ENCODE measurements around the gene CCDC70.

Gene CCDC70

DNA sequence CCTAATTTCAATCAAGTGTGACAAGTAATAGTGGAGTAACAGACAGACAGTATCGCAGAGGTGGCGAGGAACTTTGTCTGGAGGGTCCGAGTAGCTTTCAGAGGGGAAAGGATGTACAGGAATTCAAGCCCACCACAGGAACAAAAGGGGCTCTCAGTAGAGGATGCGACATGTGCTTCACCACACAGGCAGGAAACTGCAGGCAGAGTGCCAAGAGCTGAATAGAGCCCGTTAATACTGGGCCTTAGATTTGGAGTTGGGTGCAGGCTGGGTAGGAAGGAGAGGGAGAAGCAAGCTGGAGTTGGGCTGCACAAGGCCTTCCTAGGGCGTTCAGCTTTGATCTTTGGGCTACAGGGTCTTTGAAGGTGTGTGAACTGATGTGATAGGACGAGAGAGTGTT lies 1.2 kb downstream of the CCDC70 start:
- WGBS (ENCODE audit: insufficient coverage, insufficient read length) = no CpG with 5 or more reads among the region's 7 CpGs
- no peak overlapping the region for H3K27ac ChIP-seq (ENCODE audit: low read length)

GRCh38 chr13:51865838-51866237 lies 4.1 kb downstream of the CCDC70 start:
- no peak overlapping the region for H3K27ac ChIP-seq (ENCODE audit: low read length)
- no peaks in the 10 kb centered on the region for H3K4me1 ChIP-seq (ENCODE audit: control insufficient read depth, insufficient read depth, low read length)
- no CpG with 5 or more reads among the region's 7 CpGs for WGBS (ENCODE audit: insufficient coverage, insufficient read length)
- no peaks in the 10 kb centered on the region for H3K9me3 ChIP-seq (ENCODE audit: control insufficient read depth, insufficient read depth, low read length)
- no peak for DNase-seq (ENCODE audit: low read depth, low spot score)
- no peaks in the 10 kb centered on the region for H3K27me3 ChIP-seq (ENCODE audit: control insufficient read depth, insufficient read depth, low read length)
- no peaks in the 10 kb centered on the region for H3K36me3 ChIP-seq (ENCODE audit: control insufficient read depth, insufficient read depth, low read length)
- no peak overlapping the region for H3K4me3 ChIP-seq (ENCODE audit: low read length)

More for the DNA sequence above, 1.2 kb downstream of the CCDC70 start:
- Histone ChIP-seq H3K4me1 (ENCODE audit: control insufficient read depth, insufficient read depth, low read length) (no peaks in the 10 kb centered on the region), H3K27me3 (ENCODE audit: control insufficient read depth, insufficient read depth, low read length) (no peaks in the 10 kb centered on the region), H3K9me3 (ENCODE audit: control insufficient read depth, insufficient read depth, low read length) (no peaks in the 10 kb centered on the region), H3K4me3 (ENCODE audit: low read length) (no peak overlapping the region), H3K36me3 (ENCODE audit: control insufficient read depth, insufficient read depth, low read length) (no peaks in the 10 kb centered on the region)
- DNase-seq (ENCODE audit: low read depth, low spot score) = no peak

DNA sequence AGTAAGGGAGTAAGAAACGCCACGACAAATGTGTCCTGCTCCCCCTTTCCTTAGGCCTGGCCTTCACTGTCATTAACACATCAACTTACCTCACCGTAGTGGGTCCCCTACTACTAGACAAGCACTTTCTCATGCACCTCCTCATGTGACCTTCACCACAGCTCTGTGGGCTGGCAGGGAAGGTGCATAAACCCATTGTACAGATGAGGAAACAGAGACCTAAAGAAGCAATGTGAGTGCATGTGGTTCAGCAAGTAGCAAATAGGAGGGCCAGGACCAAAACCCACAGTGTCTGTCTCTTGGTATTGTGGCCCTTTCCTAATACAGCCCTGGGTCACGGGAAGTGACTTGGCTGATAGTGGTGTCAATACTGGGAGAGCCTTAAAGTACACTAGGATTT lies 5.3 kb downstream of the CCDC70 start:
- H3K4me1 ChIP-seq (ENCODE audit: control insufficient read depth, insufficient read depth, low read length) = no peaks in the 10 kb centered on the region
- no peaks in the 10 kb centered on the region for H3K36me3 ChIP-seq (ENCODE audit: control insufficient read depth, insufficient read depth, low read length)
- WGBS (ENCODE audit: insufficient coverage, insufficient read length) = no CpG with 5 or more reads among the region's 4 CpGs
- no peak for DNase-seq (ENCODE audit: low read depth, low spot score)
- H3K4me3 ChIP-seq (ENCODE audit: low read length) = no peak overlapping the region
- no peaks in the 10 kb centered on the region for H3K27me3 ChIP-seq (ENCODE audit: control insufficient read depth, insufficient read depth, low read length)
- no peaks in the 10 kb centered on the region for H3K9me3 ChIP-seq (ENCODE audit: control insufficient read depth, insufficient read depth, low read length)
- H3K27ac ChIP-seq (ENCODE audit: low read length) = no peak overlapping the region

GRCh38 chr13:51869916-51870315 lies 8.1 kb downstream of the CCDC70 start:
- no peak for DNase-seq (ENCODE audit: low read depth, low spot score)
- no CpG with 5 or more reads among the region's 6 CpGs for WGBS (ENCODE audit: insufficient coverage, insufficient read length)
- Histone ChIP-seq H3K4me1 (ENCODE audit: control insufficient read depth, insufficient read depth, low read length) (no peaks in the 10 kb centered on the region), H3K9me3 (ENCODE audit: control insufficient read depth, insufficient read depth, low read length) (no peaks in the 10 kb centered on the region), H3K27ac (ENCODE audit: low read length) (no peak overlapping the region), H3K27me3 (ENCODE audit: control insufficient read depth, insufficient read depth, low read length) (no peaks in the 10 kb centered on the region), H3K4me3 (ENCODE audit: low read length) (no peak overlapping the region), H3K36me3 (ENCODE audit: control insufficient read depth, insufficient read depth, low read length) (no peaks in the 10 kb centered on the region)

DNA sequence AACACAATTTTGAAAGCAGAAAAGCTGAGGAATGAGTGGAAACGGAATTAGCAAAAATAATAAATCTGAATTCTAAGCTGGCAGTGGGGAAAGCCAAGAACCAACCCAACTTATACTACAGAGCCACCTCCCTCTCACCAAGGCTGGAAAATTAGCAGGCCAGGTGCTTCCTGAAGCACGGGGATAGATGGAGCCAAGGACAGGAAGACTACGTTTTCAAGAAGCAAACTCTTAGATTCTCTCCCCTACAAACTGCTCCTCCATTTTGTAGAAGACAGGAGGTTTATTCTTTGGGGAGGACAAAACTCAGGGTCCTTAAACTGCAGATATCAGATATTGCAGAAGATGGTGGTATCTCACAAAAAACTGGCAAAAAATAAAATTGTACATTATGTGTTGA lies 8.8 kb downstream of the CCDC70 start:
- Histone ChIP-seq H3K36me3 (ENCODE audit: control insufficient read depth, insufficient read depth, low read length) (no peaks in the 10 kb centered on the region), H3K27me3 (ENCODE audit: control insufficient read depth, insufficient read depth, low read length) (no peaks in the 10 kb centered on the region), H3K4me3 (ENCODE audit: low read length) (no peak overlapping the region), H3K9me3 (ENCODE audit: control insufficient read depth, insufficient read depth, low read length) (no peaks in the 10 kb centered on the region), H3K4me1 (ENCODE audit: control insufficient read depth, insufficient read depth, low read length) (no peaks in the 10 kb centered on the region), H3K27ac (ENCODE audit: low read length) (no peak overlapping the region)
- DNase-seq (ENCODE audit: low read depth, low spot score) = no peak
- no CpG with 5 or more reads among the region's 3 CpGs for WGBS (ENCODE audit: insufficient coverage, insufficient read length)

DNA sequence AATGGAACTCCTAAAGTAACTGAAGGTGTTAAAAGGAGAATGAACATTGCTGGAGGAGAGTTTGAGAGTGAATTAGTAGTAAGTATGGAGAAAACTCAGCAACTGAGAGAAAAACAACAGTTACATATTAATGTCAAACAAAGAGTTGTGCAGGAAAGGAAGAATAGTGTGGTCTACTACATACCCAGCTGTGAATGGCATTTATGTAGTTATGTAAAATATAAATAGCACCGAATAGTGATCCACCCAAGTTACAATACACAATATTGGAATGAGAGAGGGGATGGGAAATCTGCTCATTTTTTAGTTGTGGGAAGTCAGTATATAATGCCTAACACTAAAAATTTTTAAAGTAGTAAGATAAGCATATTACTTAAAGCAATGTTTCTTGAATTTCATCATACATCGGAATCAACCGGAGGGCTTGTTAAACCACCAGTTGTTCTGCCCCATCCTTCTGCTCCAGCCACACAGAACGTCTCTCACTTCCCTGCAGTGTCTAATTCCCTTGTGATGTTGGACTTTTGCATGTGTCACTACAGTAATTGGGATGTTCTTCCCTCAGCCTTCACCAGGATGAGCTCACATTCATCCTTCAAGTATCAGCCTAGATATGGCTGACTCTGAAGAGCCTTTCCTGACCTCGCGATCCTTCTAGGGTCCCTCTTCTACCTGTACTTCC lies 11.5 kb downstream of the CCDC70 start:
- no CpG with 5 or more reads among the region's 6 CpGs for WGBS (ENCODE audit: insufficient coverage, insufficient read length)
- no peak for DNase-seq (ENCODE audit: low read depth, low spot score)
- H3K36me3 ChIP-seq (ENCODE audit: control insufficient read depth, insufficient read depth, low read length) = no peaks in the 10 kb centered on the region

DNA sequence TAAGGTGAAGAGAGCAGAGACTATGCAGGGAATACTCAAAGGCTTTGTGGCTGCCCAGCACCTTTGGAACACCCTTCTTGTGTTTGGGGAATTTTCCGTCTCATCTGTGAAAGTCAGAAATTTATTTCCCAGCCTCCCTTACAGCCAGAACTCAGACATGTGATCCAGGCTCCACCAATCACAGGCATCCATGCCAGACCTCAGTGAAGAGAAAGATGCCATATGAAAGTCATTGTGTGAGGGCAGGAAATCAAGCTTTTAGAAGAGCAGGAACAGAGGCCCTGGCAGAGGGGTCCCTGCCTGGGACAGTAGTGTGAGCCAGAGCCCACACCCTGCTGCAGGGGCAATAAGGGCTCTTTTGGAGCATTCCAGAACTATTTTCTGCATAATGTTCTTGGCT lies 12.1 kb downstream of the CCDC70 start:
- Histone ChIP-seq H3K27me3 (ENCODE audit: control insufficient read depth, insufficient read depth, low read length) (no peaks in the 10 kb centered on the region), H3K4me3 (ENCODE audit: low read length) (no peak overlapping the region), H3K9me3 (ENCODE audit: control insufficient read depth, insufficient read depth, low read length) (no peaks in the 10 kb centered on the region), H3K36me3 (ENCODE audit: control insufficient read depth, insufficient read depth, low read length) (no peaks in the 10 kb centered on the region), H3K27ac (ENCODE audit: low read length) (no peak overlapping the region), H3K4me1 (ENCODE audit: control insufficient read depth, insufficient read depth, low read length) (no peaks in the 10 kb centered on the region)
- no CpG with 5 or more reads among the region's 1 CpG for WGBS (ENCODE audit: insufficient coverage, insufficient read length)
- no peak for DNase-seq (ENCODE audit: low read depth, low spot score)

More for the DNA sequence above, 11.5 kb downstream of the CCDC70 start:
- Histone ChIP-seq H3K9me3 (ENCODE audit: control insufficient read depth, insufficient read depth, low read length) (no peaks in the 10 kb centered on the region), H3K27me3 (ENCODE audit: control insufficient read depth, insufficient read depth, low read length) (no peaks in the 10 kb centered on the region), H3K4me1 (ENCODE audit: control insufficient read depth, insufficient read depth, low read length) (no peaks in the 10 kb centered on the region), H3K4me3 (ENCODE audit: low read length) (no peak overlapping the region), H3K27ac (ENCODE audit: low read length) (no peak overlapping the region)

DNA sequence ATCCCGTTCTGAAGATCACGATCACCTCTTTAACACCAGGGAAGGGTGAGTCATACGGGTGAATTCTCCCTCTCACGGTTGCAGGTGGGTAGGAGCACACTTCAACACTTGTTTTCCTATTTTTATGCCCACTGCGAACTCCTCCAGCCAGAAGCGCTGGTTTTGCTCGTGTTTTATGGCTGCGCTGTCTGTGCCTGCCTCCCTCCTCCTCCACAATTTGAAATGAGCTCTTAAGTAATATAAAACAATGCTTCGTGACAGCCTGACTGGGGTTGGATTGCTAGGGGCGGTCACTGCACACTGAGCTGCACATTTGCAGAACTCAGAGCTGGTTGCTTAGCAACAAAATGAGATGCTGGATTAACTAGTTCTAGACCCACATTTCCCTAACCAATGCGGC lies 12.9 kb downstream of the CCDC70 start:
- no CpG with 5 or more reads among the region's 11 CpGs for WGBS (ENCODE audit: insufficient coverage, insufficient read length)
- no peak overlapping the region for H3K27ac ChIP-seq (ENCODE audit: low read length)
- H3K9me3 ChIP-seq (ENCODE audit: control insufficient read depth, insufficient read depth, low read length) = no peaks in the 10 kb centered on the region
- no peaks in the 10 kb centered on the region for H3K27me3 ChIP-seq (ENCODE audit: control insufficient read depth, insufficient read depth, low read length)
- no peak for DNase-seq (ENCODE audit: low read depth, low spot score)
- no peaks in the 10 kb centered on the region for H3K4me1 ChIP-seq (ENCODE audit: control insufficient read depth, insufficient read depth, low read length)
- H3K36me3 ChIP-seq (ENCODE audit: control insufficient read depth, insufficient read depth, low read length) = no peaks in the 10 kb centered on the region
- H3K4me3 ChIP-seq (ENCODE audit: low read length) = no peak overlapping the region

- H3K4me3 ChIP-seq (ENCODE audit: low read length) = no peak overlapping the region
- no peak overlapping the region for H3K27ac ChIP-seq (ENCODE audit: low read length)
- no peaks in the 10 kb centered on the region for H3K4me1 ChIP-seq (ENCODE audit: control insufficient read depth, insufficient read depth, low read length)
- H3K36me3 ChIP-seq (ENCODE audit: control insufficient read depth, insufficient read depth, low read length) = no peaks in the 10 kb centered on the region
- DNase-seq (ENCODE audit: low read depth, low spot score) = no peak
- H3K27me3 ChIP-seq (ENCODE audit: control insufficient read depth, insufficient read depth, low read length) = no peaks in the 10 kb centered on the region
- WGBS (ENCODE audit: insufficient coverage, insufficient read length) = no CpG with 5 or more reads among the region's 4 CpGs
- H3K9me3 ChIP-seq (ENCODE audit: control insufficient read depth, insufficient read depth, low read length) = no peaks in the 10 kb centered on the region
Measured at GRCh38 chr13:51879133-51879532, 17.4 kb downstream of the CCDC70 start.

- Histone ChIP-seq H3K4me1 (ENCODE audit: control insufficient read depth, insufficient read depth, low read length) (no peaks in the 10 kb centered on the region), H3K9me3 (ENCODE audit: control insufficient read depth, insufficient read depth, low read length) (no peaks in the 10 kb centered on the region), H3K36me3 (ENCODE audit: control insufficient read depth, insufficient read depth, low read length) (no peaks in the 10 kb centered on the region), H3K27ac (ENCODE audit: low read length) (no peak overlapping the region), H3K4me3 (ENCODE audit: low read length) (no peak overlapping the region), H3K27me3 (ENCODE audit: control insufficient read depth, insufficient read depth, low read length) (no peaks in the 10 kb centered on the region)
- DNase-seq (ENCODE audit: low read depth, low spot score) = no peak
- WGBS (ENCODE audit: insufficient coverage, insufficient read length) = no CpG with 5 or more reads among the region's 1 CpG
Measured at GRCh38 chr13:51881296-51881695, 19.5 kb downstream of the CCDC70 start.

GRCh38 chr13:51882570-51883225 lies 20.9 kb downstream of the CCDC70 start:
- H3K27ac ChIP-seq (ENCODE audit: low read length) = no peak overlapping the region
- WGBS (ENCODE audit: insufficient coverage, insufficient read length) = no CpG with 5 or more reads among the region's 6 CpGs
- no peaks in the 10 kb centered on the region for H3K27me3 ChIP-seq (ENCODE audit: control insufficient read depth, insufficient read depth, low read length)
- no peak overlapping the region for H3K4me3 ChIP-seq (ENCODE audit: low read length)
- H3K4me1 ChIP-seq (ENCODE audit: control insufficient read depth, insufficient read depth, low read length) = no peaks in the 10 kb centered on the region
- no peaks in the 10 kb centered on the region for H3K36me3 ChIP-seq (ENCODE audit: control insufficient read depth, insufficient read depth, low read length)
- no peaks in the 10 kb centered on the region for H3K9me3 ChIP-seq (ENCODE audit: control insufficient read depth, insufficient read depth, low read length)
- no peak for DNase-seq (ENCODE audit: low read depth, low spot score)

Data from iPS DF 6.9 (cell line).